Parathyroid adenoma (tissue), 2 donors: ENCODE data around the gene TSHZ2.

ENCODE experiments used
- H2AFZ ChIP-seq: fragments of 300-600 bp; sonication (generic); one replicate; pipeline ENCODE4 v1.7.0; 2017; ENCODE audit warnings: antibody characterized with exemption, mild to moderate bottlenecking
- H3K27ac ChIP-seq: fragments of 300-600 bp; sonication (generic); one replicate; pipeline ENCODE4 v1.7.0; 2017
- H3K27me3 ChIP-seq: fragments of 300-600 bp; sonication (generic); one replicate; pipeline ENCODE4 v1.7.0; 2017; ENCODE audit warnings: low read length; ENCODE audit not compliant: control insufficient read depth, insufficient read depth
- H3K36me3 ChIP-seq: fragments of 300-600 bp; sonication (generic); one replicate; pipeline ENCODE4 v1.7.0; 2017; ENCODE audit warnings: low read length; ENCODE audit not compliant: control insufficient read depth, insufficient read depth
- H3K4me1 ChIP-seq: fragments of 300-600 bp; sonication (generic); one replicate; pipeline ENCODE4 v1.7.0; 2017; ENCODE audit warnings: control low read depth
- H3K4me2 ChIP-seq: fragments of 300-600 bp; sonication (generic); one replicate; pipeline ENCODE4 v1.7.0; 2017; ENCODE audit warnings: low read length
- H3K4me3 ChIP-seq: fragments of 300-600 bp; sonication (generic); one replicate; pipeline ENCODE4 v1.7.0; 2017; ENCODE audit warnings: low read depth, low read length
- H3K79me2 ChIP-seq: fragments of 300-600 bp; sonication (generic); one replicate; pipeline ENCODE4 v1.7.0; 2017; ENCODE audit warnings: control low read depth
- H3K9ac ChIP-seq: fragments of 300-600 bp; sonication (generic); one replicate; pipeline ENCODE4 v1.7.0; 2017; ENCODE audit warnings: mild to moderate bottlenecking
- H3K9me3 ChIP-seq: fragments of 300-600 bp; sonication (generic); one replicate; pipeline ENCODE4 v1.7.0; 2017; ENCODE audit warnings: low read length; ENCODE audit not compliant: control insufficient read depth
- CTCF ChIP-seq: fragments of 300-600 bp; sonication (generic); IDR thresholded peaks from one replicate; pipeline ENCODE4 v1.7.0; 2017; ENCODE audit warnings: antibody characterized with exemption, mild to moderate bottlenecking
- donor health status: primary hyperparathyroidism.

TSHZ2 gene

GRCh38 chr20:53028337-53029007 lies 56.3 kb downstream of the TSHZ2 start:
- H3K36me3 ChIP-seq = no peaks in the 10 kb centered on the region
- TF ChIP-seq CTCF = no peak
- no peak overlapping the region for H3K4me2 ChIP-seq
- H3K9ac ChIP-seq = no peak overlapping the region
- H2AFZ ChIP-seq = no peak overlapping the region
- no peak overlapping the region for H3K27ac ChIP-seq
- H3K79me2 ChIP-seq = no peaks in the 10 kb centered on the region
- no peak overlapping the region for H3K4me3 ChIP-seq
- H3K9me3 ChIP-seq = no peaks in the 10 kb centered on the region
- H3K27me3 ChIP-seq = no peaks in the 10 kb centered on the region
- no peaks in the 10 kb centered on the region for H3K4me1 ChIP-seq

GRCh38 chr20:53030061-53030460 lies 57.9 kb downstream of the TSHZ2 start:
- no peaks in the 10 kb centered on the region for H3K27me3 ChIP-seq
- no peaks in the 10 kb centered on the region for H3K79me2 ChIP-seq
- H3K36me3 ChIP-seq = no peaks in the 10 kb centered on the region
- H2AFZ ChIP-seq = no peak overlapping the region
- no peaks in the 10 kb centered on the region for H3K9me3 ChIP-seq
- no peak overlapping the region for H3K4me2 ChIP-seq
- no peak for TF ChIP-seq CTCF
- peaks cover 4% of the 10 kb centered on the region for H3K4me1 ChIP-seq
- no peak overlapping the region for H3K9ac ChIP-seq
- no peak overlapping the region for H3K27ac ChIP-seq
- H3K4me3 ChIP-seq = no peak overlapping the region

GRCh38 chr20:53032046-53032445 lies 59.9 kb downstream of the TSHZ2 start:
- Histone ChIP-seq H3K27me3 (no peaks in the 10 kb centered on the region), H3K4me1 (peaks cover 4% of the 10 kb centered on the region), H3K27ac (no peak overlapping the region), H3K79me2 (no peaks in the 10 kb centered on the region), H3K9ac (no peak overlapping the region), H2AFZ (no peak overlapping the region), H3K9me3 (no peaks in the 10 kb centered on the region), H3K36me3 (no peaks in the 10 kb centered on the region), H3K4me2 (no peak overlapping the region), H3K4me3 (no peak overlapping the region)
- no peak for TF ChIP-seq CTCF

GRCh38 chr20:53032478-53032932 lies 60.3 kb downstream of the TSHZ2 start:
- Histone ChIP-seq H3K79me2 (no peaks in the 10 kb centered on the region), H3K9me3 (no peaks in the 10 kb centered on the region), H3K4me1 (peaks cover 4% of the 10 kb centered on the region), H3K9ac (no peak overlapping the region), H3K27ac (no peak overlapping the region), H3K27me3 (no peaks in the 10 kb centered on the region), H3K36me3 (no peaks in the 10 kb centered on the region), H3K4me3 (no peak overlapping the region), H2AFZ (no peak overlapping the region), H3K4me2 (no peak overlapping the region)
- TF ChIP-seq CTCF = no peak

- Histone ChIP-seq H3K27ac (no peak overlapping the region), H3K4me1 (peaks cover 4% of the 10 kb centered on the region), H2AFZ (no peak overlapping the region), H3K9me3 (no peaks in the 10 kb centered on the region), H3K9ac (no peak overlapping the region), H3K4me3 (no peak overlapping the region), H3K36me3 (no peaks in the 10 kb centered on the region), H3K79me2 (no peaks in the 10 kb centered on the region), H3K4me2 (no peak overlapping the region), H3K27me3 (no peaks in the 10 kb centered on the region)
- TF ChIP-seq CTCF = no peak
Measured at GRCh38 chr20:53033176-53033575, 61.0 kb downstream of the TSHZ2 start.
